Measurements from ENCODE around the gene EBLN2.

EBLN2 gene

DNA sequence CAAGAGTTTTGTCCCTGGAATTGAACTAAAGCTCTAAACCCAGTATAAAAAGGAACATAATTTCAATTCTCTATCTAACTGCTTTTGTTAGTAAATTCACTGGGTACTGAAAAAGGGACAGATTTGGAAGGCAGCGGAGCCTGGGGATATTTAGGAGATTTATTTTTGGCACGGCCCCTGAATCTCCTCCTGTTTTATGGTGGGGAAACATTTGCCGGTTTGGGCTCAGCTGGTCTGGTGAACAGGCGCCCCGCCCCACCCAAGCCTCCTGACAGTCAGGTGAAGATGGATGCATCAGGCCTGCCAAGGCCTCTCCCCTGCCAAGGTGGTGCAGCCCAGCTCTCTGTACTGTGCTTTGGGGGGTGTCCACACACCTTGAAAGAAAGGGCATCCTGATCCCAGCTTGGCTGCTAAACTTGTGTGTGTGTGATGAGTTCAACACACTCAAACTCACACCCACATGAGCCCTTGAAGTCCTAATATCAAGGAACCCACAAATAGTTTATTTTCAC, 46.3 kb downstream of the EBLN2 start:
- no peak for DNase-seq (ENCODE audit: low read depth)

DNA sequence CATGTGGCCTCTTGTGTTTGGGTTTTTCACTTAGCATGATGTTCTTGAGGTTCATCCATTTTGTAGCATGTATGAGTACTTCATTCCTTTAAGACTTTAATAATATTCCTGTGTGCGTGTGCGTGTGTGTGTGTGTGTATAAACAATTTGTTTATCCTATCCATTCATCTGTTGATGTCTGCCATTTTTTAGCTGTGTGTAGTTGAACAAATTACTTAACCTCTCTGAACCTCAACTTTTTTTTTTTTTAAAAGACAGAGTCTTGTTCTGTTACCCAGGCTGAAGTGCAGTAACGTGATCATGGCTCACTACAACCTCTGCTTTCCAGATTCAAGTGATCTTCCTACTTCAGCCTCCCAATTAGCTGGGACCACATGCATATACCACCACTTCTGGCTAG, 47.3 kb downstream of the EBLN2 start:
- DNase-seq (ENCODE audit: low read depth), result no peak

- no peak for DNase-seq (ENCODE audit: low read depth)
Observed at GRCh38 chr3:73110530-73110929, 49.1 kb downstream of the EBLN2 start.

Data from non-pigmented ciliary epithelial cell (primary cell).